ENCODE results near the gene FAM131B.
"Not testable (repeated sequence)": the region's sequence is repeated elsewhere in the genome, so short reads cannot be mapped to it uniquely, and the experiment has no call there.

The FAM131B gene

DNA sequence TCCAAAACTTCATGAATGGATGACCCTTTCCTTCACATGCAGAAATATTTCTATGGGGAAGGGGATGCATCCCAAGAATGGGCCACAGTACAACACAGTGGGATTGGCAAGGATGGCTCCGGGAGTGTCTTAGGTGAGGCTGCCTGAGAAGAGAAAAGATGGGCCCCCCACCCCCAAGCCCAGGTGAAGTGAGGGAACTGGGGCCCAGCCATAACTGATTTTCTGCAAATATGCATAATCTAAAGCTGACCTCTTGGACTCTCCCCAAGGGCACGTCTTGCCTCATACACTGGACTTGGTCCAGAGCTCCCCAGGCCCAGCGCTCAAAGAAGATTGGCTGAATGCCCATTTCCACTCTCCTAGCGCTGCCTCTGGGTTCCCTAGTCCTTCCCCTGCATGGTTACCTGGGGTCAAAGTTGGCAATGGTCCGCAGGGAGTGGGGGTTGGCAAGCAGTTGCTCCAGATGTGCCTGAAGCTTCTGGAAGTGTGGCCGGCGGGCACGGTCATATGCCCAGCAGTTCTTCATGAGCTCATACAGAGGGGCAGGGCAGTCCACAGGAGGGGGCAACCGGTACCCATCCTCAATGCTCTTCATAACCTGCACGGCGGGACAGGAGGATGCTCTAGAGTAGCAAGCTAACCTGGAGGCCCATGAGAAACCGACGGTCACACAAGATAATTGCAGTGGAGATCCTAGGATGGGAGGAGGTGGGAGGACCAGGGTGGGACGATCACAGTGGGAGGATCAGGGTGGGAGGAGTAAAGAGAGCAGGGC is 30.9 kb upstream of the FAM131B start:
- H3K4me1 ChIP-seq (ENCODE audit: insufficient read depth, low read length, severe bottlenecking): no peaks in the 10 kb centered on the region
- H3K4me3 ChIP-seq (ENCODE audit: low read depth, low read length, poor library complexity, severe bottlenecking): no peak overlapping the region
- no peaks in the 10 kb centered on the region for H3K36me3 ChIP-seq (ENCODE audit: insufficient read depth, low read length)
- no peaks in the 10 kb centered on the region for H4K20me1 ChIP-seq (ENCODE audit: insufficient read depth, low read length)
- no peak for TF ChIP-seq EZH2 (IDR thresholded peaks at IDR 0.05; ENCODE audit: borderline replicate concordance, low read length)
- TF ChIP-seq, protein P1, sequence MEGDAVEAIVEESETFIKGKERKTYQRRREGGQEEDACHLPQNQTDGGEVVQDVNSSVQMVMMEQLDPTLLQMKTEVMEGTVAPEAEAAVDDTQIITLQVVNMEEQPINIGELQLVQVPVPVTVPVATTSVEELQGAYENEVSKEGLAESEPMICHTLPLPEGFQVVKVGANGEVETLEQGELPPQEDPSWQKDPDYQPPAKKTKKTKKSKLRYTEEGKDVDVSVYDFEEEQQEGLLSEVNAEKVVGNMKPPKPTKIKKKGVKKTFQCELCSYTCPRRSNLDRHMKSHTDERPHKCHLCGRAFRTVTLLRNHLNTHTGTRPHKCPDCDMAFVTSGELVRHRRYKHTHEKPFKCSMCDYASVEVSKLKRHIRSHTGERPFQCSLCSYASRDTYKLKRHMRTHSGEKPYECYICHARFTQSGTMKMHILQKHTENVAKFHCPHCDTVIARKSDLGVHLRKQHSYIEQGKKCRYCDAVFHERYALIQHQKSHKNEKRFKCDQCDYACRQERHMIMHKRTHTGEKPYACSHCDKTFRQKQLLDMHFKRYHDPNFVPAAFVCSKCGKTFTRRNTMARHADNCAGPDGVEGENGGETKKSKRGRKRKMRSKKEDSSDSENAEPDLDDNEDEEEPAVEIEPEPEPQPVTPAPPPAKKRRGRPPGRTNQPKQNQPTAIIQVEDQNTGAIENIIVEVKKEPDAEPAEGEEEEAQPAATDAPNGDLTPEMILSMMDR (IDR thresholded peaks at IDR 0.05; ENCODE audit: low read length): no peak
- no peaks in the 10 kb centered on the region for H3K9me2 ChIP-seq (ENCODE audit: low read depth, low read length)
- H3K9me3 ChIP-seq (ENCODE audit: low read length): no peaks in the 10 kb centered on the region
- no peak overlapping the region for H3K4me2 ChIP-seq (ENCODE audit: low read length)
- no peak overlapping the region for H2AFZ ChIP-seq (ENCODE audit: low read length)
- no peaks in the 10 kb centered on the region for H3F3A ChIP-seq (ENCODE audit: insufficient read depth, low read length)
- no peak overlapping the region for H3K27ac ChIP-seq (ENCODE audit: low read depth, low read length, poor library complexity, severe bottlenecking)
- H3K9ac ChIP-seq (ENCODE audit: low read length): no peak overlapping the region
- H3K27me3 ChIP-seq (ENCODE audit: insufficient read depth, low read length): no peaks in the 10 kb centered on the region
- no peaks in the 10 kb centered on the region for H3K79me2 ChIP-seq (ENCODE audit: insufficient read depth, low read length)

DNA sequence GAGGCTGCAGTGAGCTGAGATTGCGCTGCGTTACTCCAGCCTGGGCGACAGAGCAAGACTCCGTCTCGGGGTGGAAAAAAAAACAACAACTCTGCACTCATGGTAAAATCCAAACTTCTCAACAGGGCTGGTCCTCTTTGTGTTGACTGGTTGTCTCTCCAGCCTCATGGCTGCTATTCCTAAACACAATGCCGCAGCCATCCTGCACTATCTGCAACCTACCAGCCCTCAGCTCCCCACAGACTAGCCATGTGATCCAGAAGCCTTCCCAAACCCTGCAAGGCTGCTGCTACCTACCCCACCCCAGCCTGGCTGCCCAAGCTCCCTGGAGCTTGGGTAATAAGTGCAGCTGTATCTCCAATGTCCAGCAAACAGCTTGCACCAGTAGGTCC is 30.4 kb upstream of the FAM131B start:
- Histone ChIP-seq H3K4me2 (ENCODE audit: low read length) (no peak overlapping the region), H3K79me2 (ENCODE audit: insufficient read depth, low read length) (no peaks in the 10 kb centered on the region), H3F3A (ENCODE audit: insufficient read depth, low read length) (no peaks in the 10 kb centered on the region), H3K36me3 (ENCODE audit: insufficient read depth, low read length) (no peaks in the 10 kb centered on the region), H3K4me3 (ENCODE audit: low read depth, low read length, poor library complexity, severe bottlenecking) (no peak overlapping the region), H3K27me3 (ENCODE audit: insufficient read depth, low read length) (no peaks in the 10 kb centered on the region), H3K9me2 (ENCODE audit: low read depth, low read length) (no peaks in the 10 kb centered on the region), H3K9ac (ENCODE audit: low read length) (no peak overlapping the region), H3K4me1 (ENCODE audit: insufficient read depth, low read length, severe bottlenecking) (no peaks in the 10 kb centered on the region), H2AFZ (ENCODE audit: low read length) (no peak overlapping the region), H3K27ac (ENCODE audit: low read depth, low read length, poor library complexity, severe bottlenecking) (no peak overlapping the region), H3K9me3 (ENCODE audit: low read length) (no peaks in the 10 kb centered on the region), H4K20me1 (ENCODE audit: insufficient read depth, low read length) (no peaks in the 10 kb centered on the region)
- TF ChIP-seq EZH2 (IDR thresholded peaks at IDR 0.05; ENCODE audit: borderline replicate concordance, low read length): no peak
- TF ChIP-seq, protein P1 (IDR thresholded peaks at IDR 0.05; ENCODE audit: low read length): no peak

DNA sequence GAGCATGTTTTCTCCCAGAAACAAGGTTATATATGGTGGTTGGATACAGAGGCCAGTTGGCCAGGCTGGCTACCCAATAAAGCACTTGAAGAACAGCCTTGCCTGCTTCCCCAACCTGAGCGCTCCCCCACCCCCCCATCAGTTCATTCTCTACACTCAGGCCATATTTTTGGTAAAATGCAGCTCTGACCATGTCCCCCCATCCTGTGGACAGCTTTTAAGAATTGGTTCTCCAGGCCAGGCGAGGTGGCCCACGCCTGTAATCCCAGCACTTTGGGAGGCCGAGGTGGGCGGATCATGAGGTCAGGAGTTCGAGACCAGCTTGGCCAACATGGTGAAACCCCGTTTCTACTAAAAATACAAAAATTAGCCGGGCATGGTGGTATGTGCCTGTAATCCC is 29.9 kb upstream of the FAM131B start:
- not testable (repeated sequence) for H3F3A ChIP-seq (ENCODE audit: insufficient read depth, low read length); H3K27me3 ChIP-seq (ENCODE audit: insufficient read depth, low read length); H3K27ac ChIP-seq (ENCODE audit: low read depth, low read length, poor library complexity, severe bottlenecking); H2AFZ ChIP-seq (ENCODE audit: low read length); H3K79me2 ChIP-seq (ENCODE audit: insufficient read depth, low read length); H4K20me1 ChIP-seq (ENCODE audit: insufficient read depth, low read length); H3K9ac ChIP-seq (ENCODE audit: low read length); H3K4me1 ChIP-seq (ENCODE audit: insufficient read depth, low read length, severe bottlenecking); H3K4me2 ChIP-seq (ENCODE audit: low read length); H3K4me3 ChIP-seq (ENCODE audit: low read depth, low read length, poor library complexity, severe bottlenecking); H3K9me3 ChIP-seq (ENCODE audit: low read length); H3K36me3 ChIP-seq (ENCODE audit: insufficient read depth, low read length); H3K9me2 ChIP-seq (ENCODE audit: low read depth, low read length)

All from OCI-LY1 (cell line).